Mucosa of descending colon (tissue), 3 donors: Measurements from ENCODE around the gene MBNL2. TPM values are rescaled to one million over a fixed set of nuclear protein-coding genes. Genes with fewer than 3 reads are reported as not detected.

Experiments
- ATAC-seq: fragments of 200-7000 bp; cut with Tn5 transposase; one replicate; pipeline ENCODE4 v1.9.1; 2020; ENCODE audit warnings: mild to moderate bottlenecking, moderate library complexity
- DNase-seq, 3 donors: peaks; one replicate each; pipeline ENCODE4 v3.0.0-alpha.2; 2020
- H3K36me3 ChIP-seq: fragments of 200-600 bp; one replicate; pipeline ENCODE4 v1.8.0; 2021; ENCODE audit warnings: low read depth, mild to moderate bottlenecking
- H3K4me1 ChIP-seq: fragments of 200-600 bp; one replicate; pipeline ENCODE4 v1.8.0; 2021; ENCODE audit warnings: low read depth, mild to moderate bottlenecking
- H3K4me3 ChIP-seq: fragments of 200-600 bp; one replicate; pipeline ENCODE4 v1.8.0; 2021; ENCODE audit warnings: mild to moderate bottlenecking
- H3K9me3 ChIP-seq: fragments of 200-600 bp; one replicate; pipeline ENCODE4 v1.8.0; 2021; ENCODE audit warnings: mild to moderate bottlenecking
- CTCF ChIP-seq: fragments of 200-600 bp; IDR thresholded peaks from one replicate; pipeline ENCODE4 v1.8.0; 2022; ENCODE audit warnings: antibody characterized with exemption, mild to moderate bottlenecking
- intact Hi-C, 2 donors: fragments of 100-400 bp; cut with DNase I in 1 of 2; cut with micrococcal nuclease in 1 of 2; formaldehyde crosslinking; loops; one replicate each; pipeline versions ENCODE4 v1.11.0 to v1.11.1; 2022; cut with DNase I, micrococcal nuclease
- total RNA-seq, 3 donors: library from RNA; stranded (reverse); fragmentation: NEBNext Ultra II Directional in 2 of 3; extraction: Animal tissue kit (Norgen Biotek cat#: 25700) in 2 of 3; gene quantifications; one replicate each; pipeline versions ENCODE4 v1.2.1 to v1.2.4, GENCODE V29; 2021 to 2023
- donor health status: DM: no; HTN: no; CAD: no; lungs with moderate emphysema.
- donor health status: DM: no; HTN: no; CAD: no.
- donor health status: DM: no; HTN: yes; CAD: no.

MBNL2 gene
- total RNA-seq, 3 donors from 2014 or later, result 41.0 to 75.1 (median 47.2) TPM

DNA sequence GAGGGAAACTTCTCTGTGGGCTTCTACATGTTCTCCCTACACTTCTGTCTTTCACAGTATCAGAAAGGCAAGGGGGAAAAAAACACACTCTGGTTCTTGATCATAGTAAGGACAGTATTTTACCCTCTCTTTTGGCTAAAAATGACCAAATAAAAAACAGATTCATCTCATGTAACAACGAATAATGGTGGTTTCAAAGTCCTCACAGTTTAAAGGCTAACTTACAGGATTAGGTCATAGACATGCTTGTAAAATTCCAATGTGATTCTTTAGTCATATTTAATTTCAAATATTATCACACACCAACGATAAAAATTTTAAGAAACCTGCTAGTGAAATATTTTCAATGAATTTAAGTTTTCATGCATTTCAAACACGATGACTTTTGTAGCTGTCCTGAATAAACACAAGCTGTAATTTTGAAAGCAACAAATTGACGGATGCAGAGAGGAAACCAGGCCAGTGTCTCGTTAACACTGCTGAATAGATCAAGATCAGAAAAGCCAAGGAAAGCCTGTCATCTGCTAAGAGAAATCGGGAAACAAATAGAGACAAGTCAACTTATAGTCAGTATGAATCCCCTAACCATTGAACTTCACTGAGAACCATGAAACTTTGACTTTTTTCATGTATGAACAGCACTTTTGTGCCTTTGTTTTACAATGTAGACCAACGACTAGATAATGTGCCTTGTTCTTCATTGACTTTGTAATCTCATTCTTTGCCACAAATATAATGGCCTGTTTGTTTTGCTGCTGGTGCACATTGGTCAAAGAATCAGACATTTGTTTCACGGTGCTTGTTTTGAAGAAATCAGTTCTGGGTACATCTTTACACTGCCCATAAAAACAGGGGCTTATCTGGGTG, 22.0 kb downstream of the MBNL2 start:
- no peaks in the 10 kb centered on the region for H3K36me3 ChIP-seq
- DNase-seq (no peak), ATAC-seq (peak; percentile 41)
- no peaks in the 10 kb centered on the region for H3K9me3 ChIP-seq
- H3K4me1 ChIP-seq, result peaks cover 25% of the 10 kb centered on the region
- no peak overlapping the region for H3K4me3 ChIP-seq
- intact Hi-C loops, result no loop called here
- no peak for TF ChIP-seq CTCF

DNA sequence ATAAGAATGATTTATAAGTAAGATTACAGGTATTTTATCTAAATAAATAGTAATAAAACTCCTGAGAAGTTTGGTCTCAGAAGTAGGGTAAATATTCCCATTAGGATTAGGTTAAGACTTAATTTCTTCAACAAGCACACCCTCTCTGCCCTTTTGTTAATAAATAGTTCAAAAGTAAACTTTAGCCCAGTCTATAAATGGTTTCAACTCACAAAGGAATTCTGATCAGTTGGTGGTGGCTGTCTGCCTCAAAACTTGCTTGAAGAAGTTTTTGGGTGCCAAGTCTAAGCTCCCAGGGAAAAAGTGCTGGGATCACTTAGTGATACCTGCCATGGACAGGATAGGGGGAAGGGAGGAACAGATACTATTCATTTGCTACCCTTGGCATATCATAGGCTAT, 22.9 kb downstream of the MBNL2 start:
- Histone ChIP-seq H3K36me3 (no peaks in the 10 kb centered on the region), H3K4me3 (no peak overlapping the region), H3K4me1 (peaks cover 18% of the 10 kb centered on the region), H3K9me3 (no peaks in the 10 kb centered on the region)
- intact Hi-C loops, result no loop called here
- TF ChIP-seq CTCF, result no peak
- ATAC-seq (no peak), DNase-seq (no peak)

DNA sequence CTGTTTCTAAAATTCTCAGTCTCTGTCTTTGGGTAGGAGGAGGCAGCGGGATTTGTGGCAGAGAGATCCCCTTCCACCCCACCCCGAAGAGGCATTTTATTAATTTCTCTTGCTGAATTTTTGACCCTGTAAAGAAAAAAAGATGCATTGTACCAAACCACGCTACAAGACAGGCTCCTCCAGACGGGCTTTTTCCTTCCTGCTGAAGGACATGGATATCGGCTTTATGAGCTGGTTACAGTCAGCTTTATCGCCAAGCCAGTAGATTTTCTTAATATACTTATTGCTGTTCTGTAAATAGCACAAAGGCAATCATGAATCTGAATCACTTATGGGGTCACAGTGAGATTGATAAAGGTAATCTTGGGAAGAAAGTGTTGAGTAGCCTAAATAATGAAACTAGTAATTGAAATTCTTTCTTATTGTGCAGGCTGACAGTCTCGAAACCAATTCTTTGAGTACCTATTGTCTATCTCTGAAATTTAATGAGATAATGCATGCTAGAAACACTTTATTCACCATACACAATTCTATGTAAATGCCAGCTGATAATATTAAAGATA, 24.5 kb downstream of the MBNL2 start:
- H3K4me1 ChIP-seq, result peaks cover 17% of the 10 kb centered on the region
- DNase-seq, result no peak
- no peaks in the 10 kb centered on the region for H3K9me3 ChIP-seq
- no peak for ATAC-seq
- no peak for TF ChIP-seq CTCF
- no peak overlapping the region for H3K4me3 ChIP-seq
- no peaks in the 10 kb centered on the region for H3K36me3 ChIP-seq
- intact Hi-C loops, result no loop called here

DNA sequence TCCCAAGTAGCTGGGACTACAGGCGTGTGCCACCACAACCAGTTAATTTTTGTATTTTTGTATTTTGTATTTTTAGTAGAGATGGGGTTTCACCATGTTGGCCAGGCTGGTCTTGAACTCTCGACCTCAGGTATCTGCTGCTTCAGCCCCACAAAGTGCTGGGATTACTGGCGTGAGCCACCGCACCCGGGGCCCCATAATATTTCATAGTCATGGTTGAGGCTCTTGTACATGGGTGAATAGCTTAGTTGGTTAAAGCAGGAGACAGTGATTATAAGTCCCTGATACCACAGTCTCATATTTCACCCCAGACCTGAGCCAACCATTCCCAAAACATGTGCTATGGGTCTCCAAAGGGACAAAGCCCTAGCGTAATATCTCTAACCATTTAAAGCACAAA, 26.1 kb downstream of the MBNL2 start:
- TF ChIP-seq CTCF, result no peak
- peaks cover 13% of the 10 kb centered on the region for H3K4me1 ChIP-seq
- no peak for ATAC-seq
- no peaks in the 10 kb centered on the region for H3K36me3 ChIP-seq
- no peaks in the 10 kb centered on the region for H3K9me3 ChIP-seq
- H3K4me3 ChIP-seq, result no peak overlapping the region
- no peak for DNase-seq
- intact Hi-C loops, result no loop called here

- no peak overlapping the region for H3K4me3 ChIP-seq
- no peaks in the 10 kb centered on the region for H3K9me3 ChIP-seq
- intact Hi-C loops, result no loop called here
- ATAC-seq, result no peak
- peaks cover 4% of the 10 kb centered on the region for H3K4me1 ChIP-seq
- no peak for TF ChIP-seq CTCF
- H3K36me3 ChIP-seq, result no peaks in the 10 kb centered on the region
- no peak for DNase-seq
Measured at GRCh38 chr13:97249093-97249795, 27.1 kb downstream of the MBNL2 start.
